NT2/D1 (cell line): Measurements from ENCODE around the gene CCSAP.

ENCODE experiments used
- SUZ12 ChIP-seq: IDR thresholded peaks from 2 replicates; pipeline ENCODE4 v1.6.1; 2011; ENCODE audit not compliant: insufficient read length, insufficient read depth; ENCODE audit errors: extremely low read depth
- YY1 ChIP-seq: IDR thresholded peaks from 2 replicates; pipeline ENCODE4 v1.6.1; 2011; ENCODE audit not compliant: insufficient read length, insufficient read depth
- ZNF274 ChIP-seq: IDR thresholded peaks from 2 replicates; pipeline ENCODE4 v1.6.1; 2011; ENCODE audit warnings: mild to moderate bottlenecking, low read depth, low read length

DNA sequence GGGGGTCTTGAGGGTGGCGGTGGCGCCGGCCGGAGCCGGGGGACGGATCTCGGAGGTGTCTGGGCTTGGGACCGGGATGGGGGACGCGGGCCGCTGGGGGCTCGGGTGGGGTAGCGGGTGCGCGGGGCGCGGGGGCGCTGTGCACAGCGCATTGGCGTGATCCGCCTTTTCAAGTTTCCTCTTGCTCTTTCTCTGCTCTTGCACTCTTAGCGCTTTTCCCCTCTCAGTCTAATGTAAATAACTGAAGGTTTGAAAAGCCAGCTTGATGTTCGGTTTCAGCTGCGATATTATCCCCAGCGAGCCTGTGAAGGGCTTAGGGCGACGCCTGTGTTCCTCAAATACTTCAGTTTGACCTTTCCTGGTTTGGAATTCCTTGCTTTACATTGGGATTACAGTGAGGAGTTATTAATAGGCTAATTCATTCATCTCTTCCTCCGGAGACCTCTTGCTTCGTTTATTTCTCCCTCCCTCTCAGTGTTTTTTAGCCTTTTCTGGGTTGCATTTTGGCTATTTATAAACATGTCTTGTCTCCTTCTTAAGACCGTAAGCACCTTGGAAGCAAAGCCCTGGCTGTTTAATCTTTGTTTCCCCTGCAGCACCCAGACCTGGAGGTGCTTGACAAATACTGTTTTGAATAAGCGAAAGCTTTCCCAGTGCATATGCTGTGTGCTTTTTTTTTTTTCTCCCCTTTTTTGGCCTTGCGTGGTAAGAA lies 71.2 kb downstream of the CCSAP start:
- no peak for TF ChIP-seq YY1
- no peak for TF ChIP-seq SUZ12
- TF ChIP-seq ZNF274: no peak
